Measurements from ENCODE around the gene SORCS2.

The SORCS2 gene

GRCh38 chr4:7275067-7275466 is 82.7 kb downstream of the SORCS2 start:
- no peak for FAIRE-seq

- FAIRE-seq: no peak
Measured at GRCh38 chr4:7275490-7276154, 83.3 kb downstream of the SORCS2 start.

- FAIRE-seq: no peak
Measured at GRCh38 chr4:7276515-7276914, 84.2 kb downstream of the SORCS2 start.

GRCh38 chr4:7278071-7278765 is 85.9 kb downstream of the SORCS2 start:
- no peak for FAIRE-seq

GRCh38 chr4:7278981-7279380 is 86.6 kb downstream of the SORCS2 start:
- no peak for FAIRE-seq

- no peak for FAIRE-seq
Measured at GRCh38 chr4:7279902-7280301, 87.6 kb downstream of the SORCS2 start.

GRCh38 chr4:7280926-7281690 is 88.8 kb downstream of the SORCS2 start:
- FAIRE-seq: no peak

GRCh38 chr4:7281691-7282665 is 89.6 kb downstream of the SORCS2 start:
- FAIRE-seq: no peak

GRCh38 chr4:7282786-7283440 is 90.6 kb downstream of the SORCS2 start:
- FAIRE-seq: no peak

GRCh38 chr4:7285244-7286094 is 93.1 kb downstream of the SORCS2 start:
- FAIRE-seq: no peak

- FAIRE-seq: no peak
Measured at GRCh38 chr4:7286170-7286569, 93.8 kb downstream of the SORCS2 start.

- FAIRE-seq: no peak
Measured at GRCh38 chr4:7286798-7287197, 94.5 kb downstream of the SORCS2 start.

- FAIRE-seq: no peak
Measured at GRCh38 chr4:7287274-7287917, 95.1 kb downstream of the SORCS2 start.

- FAIRE-seq: no peak
Measured at GRCh38 chr4:7287918-7288280, 95.6 kb downstream of the SORCS2 start.

GRCh38 chr4:7288751-7289523 is 96.6 kb downstream of the SORCS2 start:
- FAIRE-seq: no peak

GRCh38 chr4:7289589-7289988 is 97.3 kb downstream of the SORCS2 start:
- no peak for FAIRE-seq

- FAIRE-seq: no peak
Measured at GRCh38 chr4:7291372-7292114, 99.2 kb downstream of the SORCS2 start.

GRCh38 chr4:7293703-7294102 is 101.4 kb downstream of the SORCS2 start:
- no peak for FAIRE-seq

GRCh38 chr4:7294176-7294756 is 101.9 kb downstream of the SORCS2 start:
- no peak for FAIRE-seq
